HS-5 (cell line): ENCODE data around the gene RAPSN.
A peak's percentile ranks its signal among the peaks of the same experiment; 100 is the strongest.

Experiments
- DNase-seq: peaks from one replicate; pipeline ENCODE4 v3.0.0-alpha.2; 2012; ENCODE audit warnings: low read depth

The RAPSN gene

DNA sequence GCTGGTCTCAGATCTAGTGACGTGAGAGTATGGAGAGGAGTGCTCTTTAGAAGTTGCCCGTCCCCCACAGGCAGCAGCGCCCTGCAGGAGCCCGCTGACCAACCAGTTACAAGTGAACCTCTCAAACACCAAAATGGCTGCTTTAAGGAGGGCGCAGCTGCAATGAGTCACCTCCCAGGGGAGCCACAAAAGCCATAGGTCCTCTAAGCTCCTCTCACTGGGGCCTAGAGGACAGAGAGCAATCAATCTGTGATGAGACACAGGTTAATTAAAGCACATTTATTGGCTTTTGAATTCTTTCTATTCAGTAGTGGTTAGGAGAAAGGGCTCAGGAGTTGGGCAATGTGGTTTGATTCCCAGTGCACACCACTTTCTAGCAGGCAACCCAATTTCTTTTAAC is 15.5 kb upstream of the RAPSN start:
- DNase-seq: peak; percentile 25

DNA sequence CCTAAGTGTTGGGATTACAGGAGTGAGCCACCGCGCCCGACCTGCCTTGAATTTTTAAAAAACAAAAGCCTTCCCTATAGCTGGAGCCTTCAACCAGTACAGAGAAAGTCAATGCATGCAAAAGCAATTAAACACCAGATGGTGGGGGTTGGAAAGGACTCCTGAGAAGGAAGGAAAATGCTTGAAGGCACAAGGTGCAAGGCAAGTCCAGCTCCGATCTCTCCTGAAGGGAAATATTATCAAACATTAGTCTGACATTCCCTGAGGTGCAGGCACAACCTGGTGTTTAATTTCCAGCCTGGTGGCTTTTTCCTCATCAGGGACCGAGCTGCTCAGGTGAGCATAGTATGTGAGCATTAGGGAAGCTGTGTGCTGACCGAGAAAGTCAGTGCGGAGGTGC is 12.9 kb upstream of the RAPSN start:
- no peak for DNase-seq

DNA sequence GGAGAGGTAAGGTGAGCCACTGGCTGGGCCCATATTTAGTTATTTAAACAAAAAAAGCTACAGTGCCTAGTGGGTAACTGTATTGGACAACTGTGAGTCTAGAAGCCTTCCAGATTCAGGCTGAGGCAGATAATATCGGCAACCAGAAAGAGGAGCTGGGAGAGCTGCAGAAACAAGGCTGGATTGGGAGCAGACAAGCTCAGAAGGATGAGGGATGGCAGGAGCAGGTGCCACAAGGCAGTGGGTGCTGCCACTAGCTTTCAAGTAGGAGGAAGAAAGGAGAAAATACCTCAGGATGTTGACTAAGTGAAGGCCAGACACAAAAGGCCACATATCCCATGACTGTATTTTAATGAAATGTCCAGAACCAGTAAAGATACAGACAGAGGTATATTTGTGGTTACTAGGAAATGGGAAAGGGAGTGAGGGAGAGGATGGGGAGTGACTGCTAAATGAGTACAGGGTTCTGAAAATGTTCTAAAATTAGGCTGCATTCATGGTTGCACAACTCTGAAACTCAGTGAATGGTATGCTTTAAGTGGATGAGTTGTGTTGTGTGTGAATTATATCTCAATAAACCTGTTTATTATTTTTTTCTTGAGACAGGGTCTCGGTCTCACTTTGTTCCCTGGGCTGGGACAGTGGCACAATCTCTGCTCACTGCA is 11.8 kb upstream of the RAPSN start:
- no peak for DNase-seq

DNA sequence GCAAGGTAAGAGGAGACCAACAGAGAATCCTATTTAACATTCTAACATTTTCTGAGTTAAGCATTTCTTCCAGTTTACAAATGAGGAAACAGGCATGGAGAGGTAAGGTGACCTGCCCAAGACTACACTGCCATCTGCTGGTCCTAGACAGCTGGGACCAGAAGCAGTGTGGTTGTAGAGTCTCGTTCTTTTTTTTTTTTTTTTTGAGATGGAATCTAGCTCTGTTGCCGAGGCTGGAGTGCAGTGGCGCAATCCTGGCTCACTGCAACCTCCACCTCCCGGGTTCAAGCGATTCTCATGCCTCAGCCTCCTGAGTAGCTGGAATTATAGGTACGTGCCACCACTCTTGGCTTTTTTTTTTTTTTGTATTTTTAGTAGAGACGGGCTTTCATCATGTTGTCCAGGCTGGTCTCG is 5.3 kb upstream of the RAPSN start:
- peak; percentile 43 for DNase-seq

DNA sequence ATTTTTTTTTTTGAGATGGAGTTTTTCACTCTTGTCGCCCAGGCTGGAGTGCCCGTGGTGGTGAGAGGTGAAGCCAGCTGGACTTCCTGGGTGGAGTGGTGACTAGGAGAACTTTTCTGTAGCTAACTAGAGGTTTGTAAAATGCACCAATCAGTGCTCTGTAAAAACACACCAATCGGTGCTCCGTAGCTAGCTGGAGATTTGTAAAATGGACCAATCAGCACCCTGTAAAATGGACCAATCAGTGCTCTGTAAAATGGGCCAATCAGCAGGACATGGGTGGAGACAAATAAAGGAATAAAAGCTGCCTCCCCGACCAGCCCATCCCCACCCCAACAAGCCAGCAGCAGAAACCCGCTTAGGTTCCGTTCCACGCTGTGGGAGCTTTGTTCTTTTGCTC is 4.4 kb upstream of the RAPSN start:
- no peak for DNase-seq

DNA sequence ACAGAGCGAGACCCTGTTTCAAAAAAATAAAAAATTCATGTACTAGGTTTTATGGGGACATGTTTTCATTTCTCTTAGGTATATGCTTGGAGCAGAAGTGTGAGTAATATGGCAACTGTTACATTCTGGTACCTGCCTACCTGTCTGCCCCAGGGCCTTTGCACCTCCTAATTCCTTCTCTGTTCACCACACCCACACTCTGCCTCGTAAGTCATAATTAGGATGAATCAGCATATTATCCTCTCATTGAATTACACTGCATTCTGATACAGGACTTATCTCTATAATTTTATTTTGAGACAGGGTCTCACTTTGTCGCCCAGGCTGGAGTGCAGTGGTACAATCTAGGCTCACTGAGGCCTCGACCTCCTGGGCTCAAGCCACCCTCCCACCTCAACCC is 3.1 kb upstream of the RAPSN start:
- no peak for DNase-seq

DNA sequence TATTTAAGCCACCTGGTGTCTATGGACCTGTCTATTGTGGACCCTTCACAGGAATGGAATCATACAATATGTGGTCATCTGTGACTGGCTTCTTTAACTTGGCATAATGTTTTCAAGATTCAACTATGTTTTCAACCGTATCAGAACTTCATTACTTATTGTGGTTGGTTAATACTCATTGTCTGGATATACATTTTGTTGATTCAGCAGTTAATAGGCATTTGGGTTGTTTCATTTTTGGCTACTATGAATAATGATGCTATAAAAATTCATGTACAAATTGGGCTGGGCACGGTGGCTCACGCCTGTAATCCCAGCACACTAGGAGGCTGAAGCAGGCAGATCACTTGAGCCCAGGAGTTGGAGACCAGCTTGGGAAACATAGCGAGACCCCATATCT is 2.5 kb upstream of the RAPSN start:
- DNase-seq: no peak

DNA sequence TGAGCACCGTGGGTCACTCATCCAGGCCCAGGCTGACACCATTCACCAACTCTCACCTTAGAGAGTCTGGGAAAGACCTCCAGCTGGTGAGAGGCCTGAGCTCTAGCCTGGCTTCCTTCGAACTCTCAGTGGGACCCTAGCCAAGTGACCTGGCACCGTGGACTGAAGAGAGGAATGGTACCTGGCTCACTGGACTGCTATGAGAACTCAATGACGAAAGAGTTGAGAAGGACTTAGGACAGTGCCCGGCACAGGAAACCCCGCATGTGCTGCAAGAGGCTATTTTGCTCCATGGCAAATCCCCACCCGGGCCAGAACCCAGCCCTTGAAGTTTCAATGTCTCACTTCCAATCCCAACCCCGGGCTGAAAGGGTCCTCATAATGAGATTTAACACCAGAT is 605 bp upstream of the RAPSN start:
- DNase-seq: no peak

DNA sequence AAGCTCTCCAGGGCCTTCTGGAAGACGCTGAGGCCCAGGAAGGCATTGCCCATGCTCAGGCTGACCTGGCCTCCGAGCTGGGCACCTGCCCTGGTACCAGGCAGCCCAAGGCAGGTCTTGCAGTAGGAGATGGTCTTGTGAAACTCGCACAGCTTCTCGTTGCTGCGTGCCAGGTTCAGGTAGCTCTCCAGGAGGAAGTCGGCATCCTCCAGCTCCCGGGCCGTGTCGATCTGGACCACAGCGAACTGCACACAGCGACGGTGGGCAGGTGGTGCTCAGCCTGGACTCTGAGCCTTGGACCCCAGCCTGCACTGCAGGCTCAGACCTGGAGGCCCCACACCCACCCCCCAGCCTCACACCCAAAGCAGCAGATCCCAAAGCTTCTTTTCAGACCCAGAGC is 1.0 kb downstream of the RAPSN start:
- no peak for DNase-seq

DNA sequence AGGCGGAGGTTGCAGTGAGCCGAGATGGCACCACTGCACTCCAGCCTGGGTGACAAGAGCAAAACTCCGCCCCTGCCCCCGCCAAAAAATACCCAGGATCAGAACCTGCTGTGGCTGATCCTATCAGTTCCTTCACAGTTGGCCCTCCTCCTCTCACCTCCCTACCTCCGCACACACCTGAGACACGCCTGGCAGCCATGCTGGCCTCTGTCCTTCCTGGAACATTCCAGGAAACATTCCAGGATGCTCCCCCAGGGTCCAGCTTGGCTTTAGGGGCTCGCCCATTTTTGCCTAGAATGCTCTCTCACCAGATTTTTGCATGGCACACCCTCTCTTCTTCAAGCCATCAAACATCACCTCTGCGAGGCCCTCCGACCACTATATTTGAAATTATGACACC is 2.1 kb downstream of the RAPSN start:
- DNase-seq: no peak

DNA sequence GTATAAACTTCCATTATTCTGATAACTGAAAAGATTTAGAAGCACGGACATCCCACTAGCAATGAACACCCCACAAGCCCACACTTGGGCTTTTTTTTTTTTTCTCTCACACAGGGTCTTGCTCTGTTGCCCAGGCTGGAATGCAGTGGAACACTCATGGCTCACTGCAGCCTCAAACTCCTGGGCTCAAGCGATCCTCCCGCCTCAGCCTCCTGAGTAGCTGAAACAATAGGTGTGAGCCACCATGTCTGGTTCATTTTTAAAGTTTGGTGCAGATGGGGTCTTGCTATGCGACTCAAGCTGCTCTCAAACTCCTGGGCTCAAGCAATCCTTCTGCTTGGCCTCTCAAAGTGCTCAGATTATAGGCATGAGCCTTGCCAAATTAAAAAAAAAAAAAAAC is 3.1 kb downstream of the RAPSN start:
- DNase-seq: no peak

DNA sequence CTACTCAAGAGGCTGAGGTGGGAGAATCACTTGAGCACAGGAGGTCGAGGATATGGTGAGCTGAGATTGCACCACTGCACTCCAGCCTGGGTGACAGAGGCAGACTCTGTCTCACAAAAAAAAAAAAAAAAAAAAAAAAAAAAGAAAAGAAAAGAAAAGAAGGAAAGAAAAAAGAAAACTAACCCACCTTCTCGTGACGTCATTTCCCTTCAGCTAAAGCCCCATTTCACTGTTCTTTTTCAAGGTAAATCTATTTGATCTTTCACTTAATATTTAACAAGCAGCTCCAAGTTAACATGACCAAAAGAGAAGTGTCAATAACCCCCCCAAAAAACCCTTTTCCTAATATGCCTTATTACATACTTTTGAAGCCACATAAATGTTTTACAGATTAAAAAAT is 5.1 kb downstream of the RAPSN start:
- DNase-seq: no peak

DNA sequence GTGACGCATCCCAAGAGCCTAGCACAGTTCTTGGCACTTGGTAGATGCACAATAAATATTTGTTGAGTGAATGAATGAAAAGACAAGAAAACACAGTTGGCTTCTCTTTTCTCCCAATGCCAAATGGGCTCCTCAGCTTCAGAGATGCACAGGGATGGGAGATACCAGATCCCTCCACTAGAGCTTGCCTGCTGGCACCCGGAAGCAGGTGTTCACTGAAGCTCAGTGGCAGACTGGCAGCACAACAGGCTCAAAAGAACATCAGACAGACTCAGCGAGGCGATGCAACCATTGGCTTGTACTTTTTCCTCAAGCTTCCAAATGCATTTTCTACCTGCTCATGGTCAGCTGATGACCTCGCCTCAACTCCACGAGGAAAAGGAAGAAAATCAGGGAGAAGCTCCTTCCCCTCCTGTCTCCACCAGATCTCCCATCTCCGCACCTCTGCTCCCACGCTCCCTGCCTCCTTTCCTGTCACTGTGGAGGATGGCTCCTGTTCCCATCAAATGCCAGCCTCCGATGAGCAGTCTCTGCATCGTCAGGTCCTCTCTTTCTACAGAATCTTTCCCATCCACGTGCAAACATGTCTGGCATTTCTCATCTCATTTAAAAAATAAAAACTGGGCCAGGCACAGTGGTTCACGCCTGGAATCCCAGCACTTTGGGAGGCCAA is 5.8 kb downstream of the RAPSN start:
- no peak for DNase-seq

DNA sequence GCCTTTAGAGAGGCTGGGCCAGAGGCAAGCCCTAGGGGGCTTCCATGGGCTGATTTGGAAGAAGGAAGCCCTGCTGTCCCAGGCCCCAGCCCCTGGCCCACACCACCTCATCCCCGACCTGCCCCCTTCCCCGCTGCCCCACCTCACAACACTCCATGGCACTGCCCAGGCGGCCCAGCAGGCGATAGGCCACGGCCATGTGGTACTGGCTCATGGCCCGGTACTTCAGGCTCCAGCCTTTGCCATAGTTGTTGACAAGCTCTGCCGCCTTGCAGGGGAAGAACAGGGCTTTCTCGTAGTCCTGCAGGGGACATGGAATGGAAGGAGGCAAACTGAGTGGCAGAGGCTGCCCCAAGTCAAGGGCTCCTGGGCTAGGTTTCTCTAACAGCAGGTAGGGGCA is 6.4 kb downstream of the RAPSN start:
- no peak for DNase-seq

DNA sequence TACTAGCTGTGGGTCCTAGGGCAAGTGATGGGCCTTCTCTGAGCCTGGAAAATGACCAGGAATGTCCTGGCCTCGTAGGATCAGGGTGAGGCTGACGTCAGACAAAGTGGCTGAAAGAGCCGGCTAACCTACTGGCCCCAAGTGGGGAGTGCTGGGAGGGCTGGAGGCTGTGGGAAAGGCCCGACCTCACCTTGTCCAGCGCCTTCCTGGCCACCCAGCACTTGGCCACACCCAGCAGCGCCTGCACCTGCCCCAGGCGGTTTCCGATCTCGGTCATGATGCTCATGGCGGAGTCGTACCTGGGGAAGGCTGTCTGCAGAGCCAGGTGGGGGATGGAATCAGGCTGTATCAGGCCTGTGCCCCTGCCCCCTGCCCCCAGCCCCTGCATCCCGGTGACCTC is 7.5 kb downstream of the RAPSN start:
- DNase-seq: no peak

DNA sequence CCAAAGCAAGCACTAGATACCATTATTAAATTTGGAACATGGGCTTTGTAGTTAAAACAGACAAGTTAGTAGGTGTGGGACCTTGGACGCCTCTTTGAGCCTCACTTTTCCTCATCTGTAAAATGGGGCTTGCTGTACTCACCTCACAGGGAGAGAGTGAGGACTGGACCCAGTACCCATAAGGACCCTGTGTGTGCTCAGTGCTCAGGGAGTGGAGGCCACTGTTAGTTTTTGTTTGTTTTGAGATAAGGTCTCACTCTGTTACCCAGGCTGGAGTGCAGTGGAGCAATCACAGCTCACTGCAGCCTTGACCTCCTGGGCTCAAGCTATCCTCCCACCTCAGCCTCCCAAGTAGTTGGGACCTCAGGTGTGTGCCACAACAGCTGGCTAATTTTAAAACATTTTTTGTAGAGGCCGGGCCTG is 8.9 kb downstream of the RAPSN start:
- no peak for DNase-seq

DNA sequence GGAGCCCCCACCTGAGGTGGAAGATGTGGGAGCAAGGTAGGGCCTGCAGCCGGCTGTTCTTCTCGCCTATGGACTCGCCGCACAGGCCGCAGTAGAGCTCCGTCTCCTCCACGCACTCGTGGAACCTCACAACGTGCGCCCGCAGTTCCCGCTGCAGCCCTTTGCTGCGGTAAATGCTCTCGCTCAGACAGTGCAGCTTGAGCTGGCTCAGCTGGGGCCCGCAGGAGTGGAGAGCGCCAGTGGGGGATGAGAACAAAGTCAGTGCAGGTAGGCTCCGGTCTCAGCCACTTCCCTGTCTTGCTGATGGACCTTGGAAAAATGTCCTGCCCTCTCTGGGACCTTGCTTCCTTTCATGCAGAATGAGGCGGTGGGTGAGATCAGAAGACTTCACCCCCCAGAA is 10.2 kb downstream of the RAPSN start:
- no peak for DNase-seq

DNA sequence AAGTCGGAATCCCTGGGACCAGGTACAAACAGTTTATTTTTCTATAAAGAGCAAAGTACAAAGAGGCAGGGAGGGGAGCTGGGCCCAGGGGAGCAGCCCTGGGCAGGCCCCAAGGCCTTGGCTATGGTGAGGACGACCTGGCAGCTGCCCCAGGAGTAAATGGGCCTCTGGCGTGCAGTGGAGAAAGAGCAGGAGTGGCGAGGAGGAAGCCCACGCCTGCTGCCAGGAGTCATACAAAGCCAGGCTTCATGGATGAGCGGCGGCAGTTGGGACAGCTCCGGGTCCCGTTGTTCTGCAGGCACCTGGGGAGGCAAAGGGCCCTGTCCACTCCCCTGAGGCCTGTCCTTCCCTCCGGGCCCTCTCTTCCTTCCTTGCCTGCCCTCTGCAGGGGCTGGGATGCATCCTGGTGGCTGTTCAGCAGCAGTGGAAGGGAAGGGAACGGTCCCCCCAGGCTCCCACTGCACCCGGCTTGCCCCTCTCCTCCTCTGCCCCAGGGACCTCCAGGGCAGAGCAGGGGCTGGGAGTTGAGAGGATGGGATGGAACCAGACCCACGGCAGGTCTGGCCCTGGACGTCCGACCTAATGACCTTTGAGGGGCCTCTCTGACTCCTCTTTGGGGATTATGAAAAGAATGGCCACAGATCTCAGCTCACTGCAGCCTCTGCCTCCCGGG is 11.1 kb downstream of the RAPSN start:
- DNase-seq: no peak

DNA sequence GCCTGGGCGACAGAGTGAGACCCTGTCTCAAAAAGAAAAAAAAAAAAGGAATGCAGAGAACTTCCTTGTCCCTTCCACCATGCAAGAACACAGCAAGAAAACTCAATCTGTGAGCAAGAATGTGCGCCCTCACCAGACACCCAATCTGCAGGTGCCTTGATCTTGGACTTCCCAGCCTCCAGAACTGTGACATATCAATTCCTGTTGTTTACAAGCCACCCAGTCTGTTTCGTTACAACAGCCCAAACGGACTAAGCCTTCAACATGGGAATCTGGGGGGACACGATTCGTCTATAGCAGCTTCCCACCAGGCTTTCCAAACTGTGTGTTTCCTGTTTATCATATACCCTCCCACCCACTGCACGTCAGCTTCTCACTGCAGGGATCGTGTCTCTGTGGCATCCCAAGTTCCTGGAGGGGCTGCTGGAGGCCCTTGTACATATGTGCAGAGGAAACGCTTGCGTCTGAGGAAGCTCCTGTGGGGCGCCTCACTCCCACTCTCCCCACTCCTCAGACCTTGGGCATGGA is 11.7 kb downstream of the RAPSN start:
- DNase-seq: no peak

DNA sequence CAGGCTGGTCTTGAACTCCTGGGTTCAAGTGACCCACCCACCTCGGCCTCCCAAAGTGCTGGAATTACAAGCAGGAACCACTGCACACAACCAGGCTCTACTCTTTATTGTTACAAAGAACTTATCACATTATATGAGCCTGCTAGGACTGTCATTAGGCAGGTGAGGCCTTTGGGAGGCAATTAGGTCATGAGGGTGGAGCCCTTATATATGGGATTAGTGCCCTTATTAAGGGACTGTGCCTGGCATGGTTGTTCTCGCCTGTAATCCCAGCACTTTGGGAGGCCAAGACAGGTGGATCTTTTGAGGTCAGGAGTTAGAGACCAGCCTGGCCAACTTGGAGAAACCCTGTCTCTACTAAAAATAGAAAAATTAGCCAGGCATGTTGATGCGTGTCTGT is 12.2 kb downstream of the RAPSN start:
- no peak for DNase-seq

DNA sequence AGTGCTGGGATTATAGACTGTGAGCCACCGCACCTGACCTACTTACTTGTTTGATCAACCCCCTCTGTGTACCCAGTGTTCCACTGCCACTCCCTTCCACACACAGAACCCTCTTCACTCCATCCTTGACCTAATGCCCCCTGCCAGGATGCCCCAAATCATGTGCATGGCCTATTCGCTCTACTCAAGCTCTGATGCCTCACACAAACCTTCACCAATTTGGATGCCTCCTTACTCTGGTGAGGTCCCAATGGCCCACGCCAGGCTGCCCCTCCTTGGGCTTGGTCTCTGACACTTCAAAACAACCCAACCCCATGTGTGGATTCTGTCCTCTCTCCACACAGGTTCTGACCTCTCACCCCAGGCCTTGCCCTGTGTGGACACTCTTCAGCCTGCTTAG is 13.2 kb downstream of the RAPSN start:
- no peak for DNase-seq

DNA sequence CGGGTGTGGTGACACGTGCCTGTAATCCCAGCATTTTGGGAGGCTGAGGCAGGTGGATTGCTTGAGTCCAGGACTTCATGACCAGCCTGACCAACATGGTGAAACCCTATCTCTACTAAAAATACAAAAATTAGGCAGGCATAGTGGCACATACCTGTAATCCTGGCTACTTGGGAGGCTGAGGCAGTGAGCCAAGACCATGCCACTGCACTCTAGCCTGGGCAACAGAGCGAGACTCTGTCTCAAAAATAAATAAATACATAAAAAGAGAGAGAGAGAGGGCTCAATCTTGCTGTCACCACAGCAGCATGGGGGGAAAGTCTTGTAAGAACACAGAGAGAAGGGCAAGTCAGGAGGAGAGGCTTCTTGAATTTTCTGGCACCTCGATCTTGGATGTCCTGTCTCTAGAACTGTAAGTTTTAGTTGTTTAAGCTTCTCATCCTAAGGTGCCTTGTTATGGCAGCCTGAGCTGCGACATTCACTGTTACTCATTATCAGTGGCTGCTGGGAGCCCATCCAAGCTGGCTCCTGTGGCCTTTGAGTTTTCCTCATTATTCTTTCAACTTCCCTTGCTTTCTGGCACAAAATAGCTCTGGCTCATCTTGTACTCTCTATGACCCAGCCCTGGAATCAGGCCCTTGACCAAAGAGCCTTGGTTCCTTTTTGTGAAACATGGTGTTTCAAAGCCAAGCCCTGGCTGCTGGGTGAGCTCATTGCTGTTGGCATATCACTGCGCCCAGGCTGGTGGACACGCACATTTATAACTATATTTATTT is 14.7 kb downstream of the RAPSN start:
- no peak for DNase-seq

DNA sequence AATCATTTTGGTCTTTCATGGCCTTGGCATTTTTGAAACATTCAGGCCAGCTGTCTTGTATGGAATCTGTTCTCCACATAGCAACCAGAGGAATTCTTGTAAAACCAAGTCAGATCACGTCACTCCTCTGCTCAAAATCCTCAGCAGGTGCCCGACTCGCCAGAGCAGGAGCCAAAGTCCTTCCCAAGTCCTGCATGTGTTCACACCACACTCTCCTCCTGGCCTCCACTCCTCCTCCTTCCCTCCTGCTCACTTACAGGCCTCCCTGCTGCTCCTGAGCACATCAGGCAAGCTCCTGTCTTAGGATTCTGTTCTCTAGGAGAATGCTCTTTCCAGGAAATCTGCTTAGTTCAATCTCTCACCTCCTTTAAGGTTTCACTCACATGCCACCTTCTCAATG is 15.8 kb downstream of the RAPSN start:
- no peak for DNase-seq
